GM21390 (cell line): ENCODE measurements around the gene GRIK2.
"Not testable (repeated sequence)": the region's sequence is repeated elsewhere in the genome, so short reads cannot be mapped to it uniquely, and the experiment has no call there.

Source experiments
- ATAC-seq: cut with Tn5 transposase; IDR thresholded peaks from one replicate; pipeline ENCODE4 v1.9.1; 2021; ENCODE audit not compliant: unreplicated experiment

Gene GRIK2

DNA sequence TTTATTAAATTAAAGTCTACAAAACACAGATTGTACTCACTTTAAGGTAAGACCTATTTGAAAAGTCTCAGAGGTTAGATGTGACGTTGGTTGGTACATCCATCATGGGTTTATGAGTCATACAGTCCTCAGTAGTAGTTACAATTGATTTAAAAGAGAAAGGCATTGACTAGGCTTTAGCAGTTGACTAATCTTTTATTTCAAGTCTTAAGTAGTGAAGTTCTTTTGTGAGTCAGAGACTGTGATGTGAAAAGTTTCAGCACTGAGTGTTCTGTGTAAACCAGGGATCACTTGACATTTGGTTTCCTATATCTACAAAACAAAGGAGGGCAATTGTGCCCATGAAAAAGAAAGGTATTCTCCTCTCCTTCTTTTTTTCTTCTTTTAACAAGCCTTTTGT is 221.3 kb downstream of the GRIK2 start:
- ATAC-seq = no peak

DNA sequence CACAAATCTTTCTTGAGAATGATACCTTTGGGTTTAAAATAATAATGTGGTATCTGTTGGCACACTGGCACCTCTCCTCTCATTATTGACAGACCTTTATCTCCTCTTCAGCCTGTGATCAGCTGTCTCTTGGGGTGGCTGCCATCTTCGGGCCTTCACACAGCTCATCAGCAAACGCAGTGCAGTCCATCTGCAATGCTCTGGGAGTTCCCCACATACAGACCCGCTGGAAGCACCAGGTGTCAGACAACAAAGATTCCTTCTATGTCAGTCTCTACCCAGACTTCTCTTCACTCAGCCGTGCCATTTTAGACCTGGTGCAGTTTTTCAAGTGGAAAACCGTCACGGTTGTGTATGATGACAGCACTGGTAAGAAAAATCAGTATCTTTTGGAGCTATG is 232.8 kb downstream of the GRIK2 start:
- no peak for ATAC-seq

DNA sequence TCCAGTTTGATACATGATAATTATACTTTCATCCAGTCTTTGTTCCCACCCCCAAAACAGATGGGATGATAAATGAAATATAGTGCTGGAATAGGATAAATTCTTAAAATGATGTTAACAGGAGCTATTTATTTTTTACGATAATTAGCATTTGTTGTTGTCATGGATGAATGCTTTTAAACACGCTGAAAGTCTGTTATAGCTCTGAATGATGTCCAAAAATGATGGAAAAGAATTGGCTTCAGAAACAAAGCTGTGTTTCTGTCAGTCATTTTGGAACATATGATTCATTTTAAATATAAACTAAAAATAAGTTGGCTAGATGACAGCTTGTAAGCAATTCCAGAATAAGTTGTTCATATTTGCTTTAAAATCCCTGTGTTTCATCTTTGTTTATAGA is 237.4 kb downstream of the GRIK2 start:
- no peak for ATAC-seq

DNA sequence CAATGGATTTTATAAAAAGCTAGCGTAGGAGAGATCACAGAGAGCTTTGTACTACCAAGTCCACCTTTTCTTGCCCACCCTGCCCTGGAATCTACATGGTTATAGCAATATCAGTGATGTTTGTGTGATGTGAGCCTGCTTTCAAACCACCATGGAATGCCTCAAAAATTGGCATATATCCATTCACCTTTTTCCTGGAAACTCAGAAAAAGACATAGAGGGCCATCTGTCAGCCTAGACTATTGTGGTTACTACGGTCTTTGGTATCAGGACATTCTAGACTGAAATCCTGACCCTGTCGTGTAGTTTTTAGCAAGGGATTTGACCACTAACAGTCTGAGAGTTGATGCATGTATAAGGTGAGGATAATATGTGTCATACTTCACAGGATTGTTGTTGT is 239.6 kb downstream of the GRIK2 start:
- no peak for ATAC-seq

DNA sequence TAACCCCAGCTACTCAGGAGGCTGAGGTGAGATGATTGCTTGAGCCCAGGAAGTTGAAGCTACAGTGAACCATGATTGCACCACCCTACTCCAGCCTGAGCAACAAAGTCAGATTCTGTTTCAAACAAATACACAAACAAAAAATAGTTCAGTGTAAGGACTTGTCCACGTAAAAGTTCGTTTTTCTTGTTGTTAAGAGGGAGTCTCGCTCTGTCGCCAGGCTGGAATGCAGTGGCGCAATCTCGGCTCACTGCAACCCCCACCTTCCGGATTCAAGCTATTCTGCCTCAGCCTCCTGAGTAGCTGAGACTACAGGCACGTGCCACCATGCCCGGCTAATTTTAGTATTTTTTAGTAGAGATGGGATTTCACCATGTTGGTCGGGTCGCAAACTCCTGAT is 245.4 kb downstream of the GRIK2 start:
- not testable (repeated sequence) for ATAC-seq

DNA sequence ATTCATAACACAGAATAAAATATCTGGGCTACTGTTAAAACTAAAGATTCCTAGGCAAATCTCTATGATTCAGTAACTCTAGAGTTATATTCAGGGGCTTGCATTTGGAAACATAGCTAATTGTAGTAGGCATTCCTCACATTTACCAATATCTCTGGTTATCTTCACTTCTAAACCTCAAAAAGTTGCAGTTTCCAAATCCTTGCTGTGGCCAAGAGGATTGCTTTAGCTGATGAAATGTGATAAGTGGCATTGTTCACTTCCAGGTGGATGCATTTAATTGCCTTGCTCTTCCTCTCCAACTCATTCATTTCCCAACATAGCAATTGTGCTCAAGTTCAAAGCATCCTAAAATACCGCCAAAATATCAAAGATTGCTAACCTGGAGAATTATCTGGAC is 246.6 kb downstream of the GRIK2 start:
- ATAC-seq = no peak

DNA sequence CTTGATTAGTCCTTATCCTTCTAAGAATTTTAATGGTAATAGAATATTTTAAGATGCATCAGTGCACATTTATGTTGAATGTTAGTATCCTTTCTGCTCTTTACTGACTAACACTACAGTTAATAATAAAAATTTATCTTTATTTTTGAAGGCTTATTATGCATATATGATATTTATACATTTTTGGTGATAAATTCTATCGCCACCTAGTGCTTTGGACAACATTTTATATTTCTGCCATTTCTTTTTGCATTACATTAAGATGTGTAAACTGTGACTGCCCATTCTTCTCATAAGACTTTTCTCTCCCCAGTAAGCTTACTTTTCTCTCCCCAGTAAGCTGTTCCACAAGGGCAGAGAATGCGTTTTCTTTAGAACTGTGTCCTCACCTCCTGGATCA is 252.3 kb downstream of the GRIK2 start:
- ATAC-seq = no peak

DNA sequence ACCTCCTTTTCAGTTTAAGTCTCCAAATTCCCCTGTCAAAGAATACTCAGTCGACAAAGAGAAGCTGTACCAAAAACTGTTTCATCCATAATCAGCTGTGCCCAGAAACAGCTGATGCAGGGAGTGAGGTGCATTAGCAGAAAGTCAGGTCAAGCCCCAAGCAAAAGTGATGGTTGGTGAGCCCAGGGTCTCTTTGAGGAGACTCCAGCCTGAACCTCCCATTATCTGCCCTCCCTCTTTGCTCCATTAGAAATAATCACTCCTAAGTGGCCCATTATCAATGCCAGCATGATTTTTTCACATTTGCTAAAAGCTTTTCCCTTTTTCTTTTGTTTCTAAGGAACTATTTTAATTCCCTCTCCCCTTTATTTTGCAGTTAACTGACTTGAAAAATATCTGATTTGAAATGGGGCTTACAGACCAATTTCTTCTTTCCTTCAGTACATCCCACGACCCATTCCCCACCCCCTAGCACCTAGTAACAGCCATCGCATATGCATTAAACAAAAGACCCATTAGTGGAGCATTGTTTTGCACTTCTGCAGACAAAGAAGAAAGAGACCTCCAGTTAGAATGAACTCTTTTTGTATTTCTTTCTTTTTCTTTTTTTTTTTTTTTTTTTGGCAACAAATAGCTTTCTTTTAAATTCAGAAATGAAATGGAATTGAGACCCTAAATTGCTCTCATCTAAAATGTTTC is 257.0 kb downstream of the GRIK2 start:
- no peak for ATAC-seq

DNA sequence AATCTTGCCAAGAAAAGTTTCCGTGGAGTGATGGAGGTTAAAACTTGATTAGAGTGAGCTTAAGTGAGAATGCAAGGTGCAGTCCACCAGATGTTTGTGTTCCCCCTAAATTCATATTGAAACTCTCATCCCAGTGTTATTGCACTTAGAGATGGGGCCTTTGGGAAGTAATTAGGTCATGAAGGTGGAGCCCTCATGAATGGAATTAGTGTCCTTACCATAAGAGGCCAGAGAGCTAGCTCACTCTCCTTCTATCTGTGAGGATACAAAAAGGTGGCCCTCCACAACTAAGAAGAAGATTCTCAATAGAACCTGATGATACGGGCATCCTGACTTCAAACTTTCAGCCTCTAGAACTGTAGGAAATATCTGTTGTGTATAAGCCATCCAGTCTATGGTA is 258.6 kb downstream of the GRIK2 start:
- no peak for ATAC-seq

DNA sequence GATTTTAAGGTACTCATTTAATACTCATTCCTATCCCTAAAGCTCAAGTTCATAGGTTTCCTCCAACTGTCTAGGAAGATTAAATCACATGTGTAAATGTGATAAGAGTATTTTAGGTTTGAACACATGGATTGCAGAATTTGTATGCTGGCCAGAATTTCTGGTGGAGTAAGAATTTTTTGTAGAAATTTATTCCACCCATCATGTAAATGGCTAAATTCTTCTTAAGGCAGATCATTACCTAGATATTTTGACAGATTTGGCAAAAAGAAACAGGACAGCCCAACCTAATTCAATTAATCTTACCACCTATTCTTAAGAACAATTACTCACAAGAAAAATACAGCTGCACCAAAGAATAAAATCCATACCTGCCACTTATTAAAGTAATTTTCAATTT is 261.6 kb downstream of the GRIK2 start:
- ATAC-seq = no peak

DNA sequence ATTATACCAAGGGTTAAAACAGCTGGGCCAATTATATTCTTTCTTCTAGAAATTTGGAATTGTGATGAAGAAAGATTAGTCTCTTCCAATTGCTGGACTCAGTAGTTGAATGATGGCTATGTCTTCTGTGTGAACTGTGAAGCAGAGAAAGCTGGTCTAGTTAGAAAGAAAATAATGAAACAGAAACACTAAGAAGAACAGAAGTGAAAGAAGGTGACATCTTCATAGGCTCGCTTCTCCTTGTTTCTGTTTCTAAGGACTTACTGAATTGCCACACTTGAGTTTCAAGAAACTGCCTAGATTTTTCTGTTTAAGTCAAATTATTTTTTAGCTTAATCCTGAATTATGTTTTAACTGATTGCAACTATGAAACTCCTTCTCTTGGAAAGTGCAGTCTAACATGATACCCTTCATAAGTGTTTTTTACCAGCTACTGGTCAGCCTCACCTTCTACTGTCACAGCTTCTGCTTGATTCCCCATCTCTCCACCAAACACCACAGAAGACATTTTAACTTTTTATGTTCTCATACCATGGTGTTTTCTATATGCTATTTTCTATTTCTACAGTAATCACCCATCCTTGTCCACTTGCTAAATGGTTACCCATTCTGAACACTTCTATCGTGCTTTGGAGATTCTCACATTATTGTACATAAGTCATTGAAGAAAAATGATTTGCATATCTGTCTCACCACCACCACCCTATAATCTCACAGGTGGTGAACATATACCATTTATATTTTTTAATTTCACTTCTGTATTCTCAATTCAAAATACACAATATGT is 268.8 kb downstream of the GRIK2 start:
- ATAC-seq = peak; percentile 96

DNA sequence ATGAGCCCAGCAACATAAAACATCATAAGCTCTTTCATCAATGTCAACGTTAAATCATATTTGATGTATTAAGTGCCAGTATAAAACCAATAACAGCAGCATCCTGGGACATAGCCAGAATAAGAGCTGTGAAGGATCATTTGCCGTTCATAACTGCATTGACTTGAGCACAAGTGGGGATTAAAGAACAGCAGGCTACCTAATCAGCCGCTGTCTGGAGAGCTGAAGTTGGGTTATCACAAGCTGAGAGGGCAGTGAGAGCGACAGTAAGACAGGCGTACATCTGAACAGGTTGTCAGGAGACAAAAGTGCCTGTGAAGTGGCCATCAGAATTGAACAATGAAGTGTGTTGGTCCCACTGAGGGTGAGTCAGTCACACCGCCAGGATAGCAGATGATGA is 269.6 kb downstream of the GRIK2 start:
- ATAC-seq = no peak

DNA sequence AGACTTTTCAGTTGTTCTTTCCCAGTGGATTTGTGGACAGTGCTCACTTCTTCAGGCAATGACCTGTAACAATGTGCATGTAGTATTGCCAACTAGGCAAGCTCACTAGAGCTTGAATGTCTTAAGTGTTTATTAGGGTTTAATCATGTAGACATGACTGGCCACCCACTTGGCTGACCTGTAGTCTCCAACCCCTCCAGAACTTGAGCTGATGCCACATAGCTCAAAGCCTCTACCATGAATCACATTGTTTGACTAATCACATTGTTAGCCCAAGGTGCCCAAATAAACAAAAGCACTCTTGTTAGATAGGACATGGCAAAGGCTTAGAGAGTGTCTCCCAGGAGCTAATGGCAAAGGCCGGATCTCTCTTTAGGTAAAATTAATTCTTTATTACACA is 272.7 kb downstream of the GRIK2 start:
- ATAC-seq = no peak

DNA sequence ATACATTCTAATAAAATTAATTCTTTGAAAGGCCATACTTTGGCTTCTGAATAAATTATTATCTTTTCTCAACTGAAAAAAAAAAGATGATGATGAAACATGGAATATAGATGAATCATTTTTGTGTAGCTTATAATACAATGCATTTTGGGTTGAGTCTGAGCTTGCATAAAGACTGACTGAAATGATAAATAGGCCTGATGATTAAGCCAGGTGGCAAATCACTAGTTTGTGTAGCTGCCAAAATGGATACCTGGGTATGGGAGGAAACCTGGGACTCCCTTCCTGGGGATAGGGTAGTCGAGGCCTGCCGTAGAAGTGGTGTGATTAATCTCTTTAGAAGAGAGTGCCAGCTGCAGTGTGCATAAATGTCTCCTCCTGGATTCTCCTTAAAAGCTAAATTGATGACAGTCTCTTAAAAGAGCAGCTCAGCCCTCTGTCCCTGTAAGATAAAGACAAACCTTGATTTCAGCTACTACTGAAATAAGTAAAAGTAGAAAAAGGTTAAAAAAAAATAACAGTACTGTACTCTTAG is 275.1 kb downstream of the GRIK2 start:
- no peak for ATAC-seq

DNA sequence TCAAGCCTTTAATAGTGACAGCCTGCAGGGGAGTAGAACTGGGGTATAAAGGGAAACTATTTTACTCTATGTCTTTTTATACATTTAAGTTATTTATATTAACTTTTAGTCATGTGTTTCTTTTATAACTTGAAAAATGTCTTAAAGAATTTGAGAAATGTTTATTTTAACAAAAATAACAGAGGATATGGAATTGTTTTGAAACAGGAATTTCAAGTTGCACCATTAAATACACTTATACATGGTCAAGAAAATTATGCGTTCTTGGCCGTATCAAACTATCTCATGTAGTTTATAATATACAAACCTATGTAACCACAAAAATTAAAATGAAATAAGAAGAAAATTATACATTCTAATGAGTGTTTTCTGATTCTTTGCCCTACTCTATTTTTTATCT is 282.7 kb downstream of the GRIK2 start:
- ATAC-seq = no peak

DNA sequence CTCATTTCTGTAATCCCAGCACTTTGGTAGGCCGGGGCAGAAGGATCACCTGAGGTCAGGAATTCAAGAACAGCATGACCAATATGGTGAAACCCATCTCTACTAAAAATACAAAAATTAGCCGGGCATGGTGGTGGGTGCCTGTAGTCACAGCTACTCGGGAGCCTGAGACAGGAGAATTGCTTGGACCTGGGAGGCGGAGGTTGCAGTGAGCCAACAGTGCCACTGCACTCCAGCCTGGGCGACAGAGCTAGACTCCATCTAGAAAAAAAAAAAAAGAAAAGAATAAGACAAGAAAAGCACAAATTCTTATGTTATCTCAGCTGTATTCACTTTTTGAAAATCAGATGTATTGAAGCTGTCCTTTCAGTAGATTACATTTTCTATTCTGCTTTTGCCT is 289.4 kb downstream of the GRIK2 start:
- ATAC-seq = no peak

DNA sequence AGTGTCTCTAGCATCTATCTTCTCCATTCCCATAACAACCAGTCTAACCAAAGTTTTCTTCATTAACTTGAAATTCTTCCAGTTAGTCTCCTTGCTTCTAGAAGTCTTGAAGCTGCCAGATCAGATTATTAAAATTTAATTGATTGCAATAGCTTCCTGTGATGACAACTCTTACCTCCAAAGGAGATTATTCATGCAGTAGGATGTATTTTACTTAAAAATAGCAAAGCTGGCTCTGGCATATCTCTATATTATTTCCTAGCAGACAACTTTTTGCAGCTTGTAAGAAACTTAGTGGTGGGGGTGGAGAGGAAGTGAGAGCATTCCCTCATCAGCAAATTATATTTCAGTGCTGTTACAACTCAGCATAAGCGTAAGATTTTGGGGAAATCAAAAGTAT is 290.4 kb downstream of the GRIK2 start:
- ATAC-seq = no peak

DNA sequence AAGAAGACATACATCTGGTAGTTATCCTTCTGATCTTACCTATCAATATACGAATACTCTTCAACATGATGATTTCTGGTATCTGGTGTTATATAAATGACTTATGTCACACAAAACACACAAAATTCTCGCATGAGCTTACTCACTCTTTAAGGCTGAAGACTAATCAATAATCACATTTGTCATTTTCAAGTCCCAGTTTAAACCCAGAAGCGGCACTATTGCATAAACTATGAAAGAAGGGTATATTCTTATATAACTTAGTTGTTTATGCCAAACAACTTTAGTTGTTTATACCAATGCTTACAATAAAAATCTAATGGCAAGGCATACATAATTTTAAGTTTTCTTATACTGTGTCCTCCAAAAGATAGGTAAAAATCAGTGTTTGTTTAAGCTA is 293.1 kb downstream of the GRIK2 start:
- no peak for ATAC-seq

DNA sequence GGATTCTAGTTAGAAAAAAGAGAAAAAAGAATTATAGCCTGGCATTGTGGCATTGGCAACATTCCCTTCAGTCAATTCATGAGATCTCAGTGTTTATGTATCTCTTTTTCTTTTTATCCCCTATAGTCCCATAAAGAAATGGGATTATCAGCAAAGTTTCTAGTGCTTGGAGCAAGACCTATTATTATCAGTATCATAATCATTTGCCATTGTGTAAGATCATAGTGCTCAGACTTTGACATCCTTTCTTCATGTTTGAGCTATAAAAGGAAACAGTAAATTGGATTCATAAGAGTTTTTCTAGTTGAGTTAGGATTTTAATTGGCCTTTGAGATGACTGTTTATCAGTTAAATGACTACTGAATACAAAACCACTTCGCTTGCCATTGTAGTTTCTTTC is 295.6 kb downstream of the GRIK2 start:
- ATAC-seq = no peak

DNA sequence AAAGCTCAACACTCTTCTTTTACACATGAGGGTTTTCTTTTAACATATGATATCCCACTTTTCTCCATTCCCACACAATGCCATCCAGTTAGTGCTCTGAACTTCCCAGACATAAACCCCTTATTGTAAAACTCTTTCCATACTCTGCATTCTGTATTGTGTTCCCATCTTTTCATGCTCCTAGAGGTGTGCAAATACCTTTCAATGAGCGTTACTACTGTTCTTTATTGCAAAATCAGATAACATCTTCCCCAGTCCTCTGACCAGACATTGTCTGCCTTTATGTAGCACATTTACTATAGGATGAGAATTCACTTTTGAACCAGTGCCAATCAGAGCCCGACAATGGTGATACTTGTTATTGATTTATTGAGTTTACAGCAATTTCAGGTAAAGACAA is 296.2 kb downstream of the GRIK2 start:
- no peak for ATAC-seq

DNA sequence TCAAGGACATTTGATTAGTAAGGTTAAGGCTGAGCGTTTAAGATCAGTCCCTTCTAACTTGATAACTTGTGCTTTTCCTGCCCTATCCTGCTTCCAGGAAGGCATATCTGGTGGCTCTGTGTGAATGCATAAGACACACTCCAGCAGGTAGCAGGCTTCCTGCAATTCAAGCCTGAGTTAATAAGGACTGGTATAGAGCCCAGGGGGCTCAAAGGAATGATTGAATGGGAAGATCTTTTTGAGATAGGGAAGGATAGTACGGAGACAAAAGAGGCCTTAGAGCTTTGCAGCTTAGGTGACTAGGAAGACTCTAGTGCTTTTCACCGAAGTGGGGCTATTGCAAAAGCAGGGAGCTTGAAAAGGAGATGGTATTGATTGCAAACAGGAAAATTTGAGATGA is 307.1 kb downstream of the GRIK2 start:
- no peak for ATAC-seq

DNA sequence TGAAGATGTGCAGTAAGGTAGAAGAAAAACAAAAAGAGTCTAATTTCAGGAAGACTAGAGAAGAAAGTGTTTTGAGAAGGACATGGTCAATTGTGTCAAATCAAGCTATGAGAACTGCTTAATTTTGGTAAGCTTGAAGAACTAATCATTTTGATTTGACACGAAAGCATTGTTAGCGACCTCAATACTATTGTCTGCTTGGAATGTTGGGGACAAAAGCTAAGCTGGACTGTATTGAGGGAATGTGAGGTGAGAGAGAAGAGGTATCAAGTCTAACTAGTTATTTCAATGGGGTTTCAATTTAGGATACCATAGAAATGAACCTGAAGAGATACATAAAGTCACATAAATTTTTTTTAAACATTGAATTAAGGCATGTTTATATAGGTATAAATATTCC is 309.8 kb downstream of the GRIK2 start:
- no peak for ATAC-seq

DNA sequence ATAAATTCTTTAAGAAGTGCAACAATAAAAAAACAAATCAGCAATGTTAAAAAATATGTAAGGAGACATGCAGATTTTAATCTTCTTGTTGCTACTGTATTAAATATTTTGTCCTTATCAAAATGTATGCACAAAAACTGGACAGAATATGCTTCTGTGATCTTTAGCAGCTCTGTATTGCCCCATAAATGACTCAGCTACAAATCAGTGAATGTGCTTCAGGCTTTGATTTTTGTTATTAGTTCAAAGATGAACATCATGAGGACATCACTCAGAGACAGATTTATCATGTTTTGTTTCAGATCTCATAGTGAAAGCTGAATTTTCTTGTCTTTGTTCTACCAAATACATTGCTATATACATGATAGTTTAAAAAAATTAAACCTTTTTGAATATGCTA is 312.4 kb downstream of the GRIK2 start:
- no peak for ATAC-seq
